Sigmoid colon (tissue), 4 donors: ENCODE measurements around the gene UTF1.

Experiments
- EP300 ChIP-seq, 4 donors: sonication (generic); formaldehyde crosslinking; IDR thresholded peaks; one replicate each; pipeline ENCODE4 v1.6.1; 2017; ENCODE audit warnings: antibody characterized with exemption in 4 of 4
- POLR2A ChIP-seq, 2 donors: fragments of 450-650 bp; IDR thresholded peaks; one replicate each; pipeline ENCODE4 v1.6.1; 2016; ENCODE audit warnings: antibody characterized with exemption in 2 of 2, mild to moderate bottlenecking in 2 of 2, moderate library complexity in 2 of 2
- POLR2AphosphoS5 ChIP-seq, 4 donors: sonication (generic); formaldehyde crosslinking; IDR thresholded peaks; one replicate each; pipeline ENCODE4 v1.6.1; 2017; ENCODE audit warnings: antibody characterized with exemption in 4 of 4
- TF ChIP-seq, protein P1 (sequence below), 4 experiments: fragments of 450-650 bp in 3 of 4; fragments of 200-600 bp in 1 of 4; IDR thresholded peaks; one replicate each; pipeline ENCODE4 v1.5.1; 2016 to 2019; ENCODE audit warnings: antibody characterized with exemption in 4 of 4, mild to moderate bottlenecking in 3 of 4, moderate library complexity in 2 of 4

DNA sequence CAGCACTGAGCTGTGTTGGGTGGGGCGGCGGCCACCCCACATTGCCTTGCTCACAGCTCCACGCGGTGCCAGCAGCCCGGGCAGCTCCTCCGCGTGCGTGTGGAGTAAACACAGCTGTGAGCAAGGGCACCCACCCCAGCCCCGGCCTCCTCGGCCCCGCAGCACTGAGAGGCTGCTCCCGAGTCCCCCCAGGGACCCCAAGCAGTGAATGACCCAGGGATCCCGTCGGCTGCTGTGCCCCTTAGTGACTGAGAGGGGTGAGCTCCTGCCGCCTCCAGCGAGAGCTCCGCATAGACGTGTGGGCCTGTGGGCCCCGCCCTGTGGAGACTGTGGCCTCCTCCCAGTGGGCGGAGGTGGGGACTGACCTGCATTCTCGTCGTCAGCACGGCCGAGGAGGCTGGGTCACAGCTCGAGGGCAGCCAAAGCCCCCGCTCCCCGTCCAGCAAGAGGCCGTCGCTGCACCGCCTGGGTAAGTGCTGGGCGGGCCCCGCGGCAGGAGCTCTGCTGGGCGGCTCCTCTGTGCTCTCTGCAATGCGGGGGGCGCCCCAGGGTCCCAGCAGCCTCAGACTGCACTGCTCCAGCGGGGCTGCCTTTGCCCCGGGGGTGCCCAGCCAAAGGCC is 29.9 kb upstream of the UTF1 start:
- TF ChIP-seq EP300 (IDR thresholded peaks at IDR 0.05) (no peak), POLR2A (IDR thresholded peaks at IDR 0.05) (no peak), POLR2AphosphoS5 (IDR thresholded peaks at IDR 0.05) (no peak)
- TF ChIP-seq, protein P1, sequence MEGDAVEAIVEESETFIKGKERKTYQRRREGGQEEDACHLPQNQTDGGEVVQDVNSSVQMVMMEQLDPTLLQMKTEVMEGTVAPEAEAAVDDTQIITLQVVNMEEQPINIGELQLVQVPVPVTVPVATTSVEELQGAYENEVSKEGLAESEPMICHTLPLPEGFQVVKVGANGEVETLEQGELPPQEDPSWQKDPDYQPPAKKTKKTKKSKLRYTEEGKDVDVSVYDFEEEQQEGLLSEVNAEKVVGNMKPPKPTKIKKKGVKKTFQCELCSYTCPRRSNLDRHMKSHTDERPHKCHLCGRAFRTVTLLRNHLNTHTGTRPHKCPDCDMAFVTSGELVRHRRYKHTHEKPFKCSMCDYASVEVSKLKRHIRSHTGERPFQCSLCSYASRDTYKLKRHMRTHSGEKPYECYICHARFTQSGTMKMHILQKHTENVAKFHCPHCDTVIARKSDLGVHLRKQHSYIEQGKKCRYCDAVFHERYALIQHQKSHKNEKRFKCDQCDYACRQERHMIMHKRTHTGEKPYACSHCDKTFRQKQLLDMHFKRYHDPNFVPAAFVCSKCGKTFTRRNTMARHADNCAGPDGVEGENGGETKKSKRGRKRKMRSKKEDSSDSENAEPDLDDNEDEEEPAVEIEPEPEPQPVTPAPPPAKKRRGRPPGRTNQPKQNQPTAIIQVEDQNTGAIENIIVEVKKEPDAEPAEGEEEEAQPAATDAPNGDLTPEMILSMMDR (IDR thresholded peaks at IDR 0.05), result no peak
